Ascending aorta (tissue), 2 donors: ENCODE data around the gene OSBPL6. TPM values are rescaled to one million over a fixed set of nuclear protein-coding genes. Genes with fewer than 3 reads are reported as not detected.

Source experiments
- DNase-seq, 2 donors: peaks; one replicate each; pipeline ENCODE4 v3.0.0-alpha.2; 2019; ENCODE audit warnings: low spot score in 2 of 2
- H3K27ac ChIP-seq, 2 donors: fragments of 200-600 bp; sonication (generic); one replicate each; pipeline ENCODE4 v1.5.1; 2016 to 2017; ENCODE audit warnings: mild to moderate bottlenecking in 1 of 2
- H3K27me3 ChIP-seq: fragments of 200-600 bp; sonication (generic); one replicate; pipeline ENCODE4 v1.5.1; 2017
- H3K36me3 ChIP-seq, 2 donors: fragments of 200-600 bp; sonication (generic); one replicate each; pipeline ENCODE4 v1.5.1; 2016
- H3K4me1 ChIP-seq, 2 donors: fragments of 200-600 bp; sonication (generic); one replicate each; pipeline ENCODE4 v1.5.1; 2016 to 2017; ENCODE audit warnings: mild to moderate bottlenecking in 1 of 2
- H3K4me3 ChIP-seq, 2 donors: fragments of 200-600 bp; sonication (generic); one replicate each; pipeline ENCODE4 v1.5.1; 2016 to 2017; ENCODE audit warnings: mild to moderate bottlenecking in 1 of 2
- H3K9me3 ChIP-seq, 2 donors: fragments of 200-600 bp; sonication (generic); one replicate each; pipeline ENCODE4 v1.5.1; 2016
- intact Hi-C: fragments of 100-400 bp; cut with DNase I; formaldehyde crosslinking; loops from one replicate; pipeline ENCODE4 v1.15.1; 2023
- total RNA-seq: library from RNA; depleted of rRNA; stranded (reverse); fragments of >200 nt; gene quantifications from one replicate; pipeline ENCODE4 v1.1.0, GENCODE V29; 2016
- TF ChIP-seq, protein P1 (sequence below), 3 experiments: fragments of 200-600 bp in 2 of 3; fragments of 450-650 bp in 1 of 3; sonication (generic) in 2 of 3; IDR thresholded peaks; one replicate each; pipeline ENCODE4 v1.5.1; 2016 to 2019; ENCODE audit warnings: antibody characterized with exemption in 3 of 3, mild to moderate bottlenecking in 1 of 3, moderate library complexity in 1 of 3

Gene OSBPL6
- total RNA-seq, 1 donor from 2014 or later, result 1.4 TPM

DNA sequence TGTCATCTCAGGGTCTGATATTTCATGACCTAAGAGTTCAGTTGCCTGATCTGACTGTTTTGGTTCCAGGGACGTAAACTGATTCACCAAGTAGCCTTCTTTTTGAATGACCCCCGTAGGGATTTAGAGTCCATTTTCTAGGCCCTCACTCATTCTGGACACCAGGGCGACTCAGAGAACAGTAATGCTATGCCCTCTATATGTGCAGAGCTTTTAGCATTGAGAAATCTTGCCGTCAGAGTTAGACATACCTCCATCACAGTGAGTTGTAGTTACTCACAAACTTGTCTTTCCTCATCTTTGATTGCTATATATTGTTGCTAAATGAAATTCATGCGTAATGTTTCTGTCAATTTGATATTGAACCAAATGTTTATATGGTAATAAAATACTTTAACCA is 92.3 kb downstream of the OSBPL6 start:
- no peaks in the 10 kb centered on the region for H3K27me3 ChIP-seq
- TF ChIP-seq, protein P1, sequence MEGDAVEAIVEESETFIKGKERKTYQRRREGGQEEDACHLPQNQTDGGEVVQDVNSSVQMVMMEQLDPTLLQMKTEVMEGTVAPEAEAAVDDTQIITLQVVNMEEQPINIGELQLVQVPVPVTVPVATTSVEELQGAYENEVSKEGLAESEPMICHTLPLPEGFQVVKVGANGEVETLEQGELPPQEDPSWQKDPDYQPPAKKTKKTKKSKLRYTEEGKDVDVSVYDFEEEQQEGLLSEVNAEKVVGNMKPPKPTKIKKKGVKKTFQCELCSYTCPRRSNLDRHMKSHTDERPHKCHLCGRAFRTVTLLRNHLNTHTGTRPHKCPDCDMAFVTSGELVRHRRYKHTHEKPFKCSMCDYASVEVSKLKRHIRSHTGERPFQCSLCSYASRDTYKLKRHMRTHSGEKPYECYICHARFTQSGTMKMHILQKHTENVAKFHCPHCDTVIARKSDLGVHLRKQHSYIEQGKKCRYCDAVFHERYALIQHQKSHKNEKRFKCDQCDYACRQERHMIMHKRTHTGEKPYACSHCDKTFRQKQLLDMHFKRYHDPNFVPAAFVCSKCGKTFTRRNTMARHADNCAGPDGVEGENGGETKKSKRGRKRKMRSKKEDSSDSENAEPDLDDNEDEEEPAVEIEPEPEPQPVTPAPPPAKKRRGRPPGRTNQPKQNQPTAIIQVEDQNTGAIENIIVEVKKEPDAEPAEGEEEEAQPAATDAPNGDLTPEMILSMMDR (IDR thresholded peaks at IDR 0.05), result no peak
- no peaks in the 10 kb centered on the region for H3K9me3 ChIP-seq
- DNase-seq, result no peak
- intact Hi-C loops, result no loop called here
- no peak overlapping the region for H3K4me3 ChIP-seq
- H3K4me1 ChIP-seq, result no peaks in the 10 kb centered on the region
- no peak overlapping the region for H3K27ac ChIP-seq
- H3K36me3 ChIP-seq, result no peaks in the 10 kb centered on the region

DNA sequence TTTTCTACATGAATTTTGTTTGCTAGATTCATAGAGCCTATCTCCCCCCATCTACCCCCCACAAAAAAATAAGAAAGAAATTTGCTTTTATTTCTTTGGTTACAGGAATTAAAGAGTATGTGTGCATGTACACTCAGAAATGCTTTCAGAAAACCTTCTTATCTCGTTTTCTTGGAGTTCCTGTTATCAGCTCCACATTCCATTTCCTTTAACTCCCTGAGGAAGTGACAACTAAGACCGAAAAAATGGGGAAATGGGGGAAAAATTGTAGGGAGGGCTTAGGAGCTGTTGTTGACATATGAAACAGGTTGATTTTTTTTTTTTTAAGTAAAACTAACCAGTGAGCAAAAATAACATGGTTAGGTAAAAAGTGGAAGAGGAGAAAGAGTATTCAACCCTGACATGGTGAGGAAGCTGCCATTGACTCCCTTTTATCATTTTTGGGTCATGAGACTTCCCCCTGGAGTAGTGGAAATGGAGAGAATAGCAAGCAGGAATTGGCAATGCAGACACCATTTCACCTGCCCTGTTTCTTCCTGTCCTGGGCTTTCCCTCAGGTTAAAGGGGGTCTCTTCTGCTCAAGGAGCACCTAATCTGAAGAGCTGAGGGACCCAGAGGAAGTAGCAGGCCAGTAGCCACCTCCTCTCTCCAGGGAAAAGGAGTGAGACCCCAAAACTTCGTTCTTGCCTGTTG is 93.5 kb downstream of the OSBPL6 start:
- Histone ChIP-seq H3K36me3 (no peaks in the 10 kb centered on the region), H3K4me3 (no peak overlapping the region), H3K27ac (no peak overlapping the region), H3K4me1 (no peaks in the 10 kb centered on the region), H3K27me3 (no peaks in the 10 kb centered on the region), H3K9me3 (no peaks in the 10 kb centered on the region)
- DNase-seq, result no peak
- TF ChIP-seq, protein P1 (IDR thresholded peaks at IDR 0.05), result no peak
- intact Hi-C loops, result no loop called here

DNA sequence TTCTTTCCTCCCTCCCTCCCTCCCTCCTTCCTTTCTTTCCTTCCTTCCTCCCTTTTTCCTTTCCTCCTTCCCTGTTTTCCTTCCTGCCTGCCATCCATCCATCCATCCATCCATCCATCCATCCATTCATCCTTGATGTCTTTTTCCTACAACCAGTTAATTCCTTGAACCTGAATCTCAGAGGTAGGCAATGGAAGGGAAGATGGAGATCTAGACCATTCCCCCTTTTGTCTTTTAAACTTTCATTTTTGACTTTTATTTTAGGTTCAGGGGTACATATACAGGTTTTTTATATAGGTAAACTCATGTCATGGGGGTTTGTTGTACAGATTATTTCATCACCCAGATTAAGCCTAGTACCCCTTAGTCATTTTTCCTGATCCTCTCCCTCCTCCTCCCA is 97.4 kb downstream of the OSBPL6 start:
- no peaks in the 10 kb centered on the region for H3K27me3 ChIP-seq
- no peaks in the 10 kb centered on the region for H3K9me3 ChIP-seq
- no peak for DNase-seq
- H3K4me3 ChIP-seq, result no peak overlapping the region
- H3K4me1 ChIP-seq, result no peaks in the 10 kb centered on the region
- TF ChIP-seq, protein P1 (IDR thresholded peaks at IDR 0.05), result no peak
- intact Hi-C loops, result no loop called here
- H3K36me3 ChIP-seq, result no peaks in the 10 kb centered on the region
- no peak overlapping the region for H3K27ac ChIP-seq

DNA sequence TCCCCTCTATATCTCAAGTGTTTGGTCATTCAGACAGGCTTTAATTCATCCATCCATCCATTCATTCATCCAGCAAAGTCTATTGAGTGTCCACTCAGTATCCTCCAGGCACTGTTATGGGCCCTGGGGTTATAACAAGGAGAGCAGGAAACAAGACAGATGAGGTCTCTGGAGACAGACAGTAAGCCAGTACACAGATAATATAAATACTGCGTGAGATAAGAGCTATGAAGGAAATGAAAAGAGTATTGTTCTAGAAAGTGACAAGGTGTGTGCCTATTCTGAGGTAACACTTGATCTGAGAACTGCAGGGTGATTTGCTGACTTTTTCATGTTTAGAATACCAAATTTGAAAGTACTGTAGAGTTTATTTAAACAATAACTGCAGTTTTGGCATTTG is 98.3 kb downstream of the OSBPL6 start:
- H3K27ac ChIP-seq, result no peak overlapping the region
- no peak overlapping the region for H3K4me3 ChIP-seq
- no peaks in the 10 kb centered on the region for H3K4me1 ChIP-seq
- intact Hi-C loops, result no loop called here
- DNase-seq, result no peak
- TF ChIP-seq, protein P1 (IDR thresholded peaks at IDR 0.05), result no peak
- H3K27me3 ChIP-seq, result no peaks in the 10 kb centered on the region
- H3K9me3 ChIP-seq, result no peaks in the 10 kb centered on the region
- H3K36me3 ChIP-seq, result no peaks in the 10 kb centered on the region

DNA sequence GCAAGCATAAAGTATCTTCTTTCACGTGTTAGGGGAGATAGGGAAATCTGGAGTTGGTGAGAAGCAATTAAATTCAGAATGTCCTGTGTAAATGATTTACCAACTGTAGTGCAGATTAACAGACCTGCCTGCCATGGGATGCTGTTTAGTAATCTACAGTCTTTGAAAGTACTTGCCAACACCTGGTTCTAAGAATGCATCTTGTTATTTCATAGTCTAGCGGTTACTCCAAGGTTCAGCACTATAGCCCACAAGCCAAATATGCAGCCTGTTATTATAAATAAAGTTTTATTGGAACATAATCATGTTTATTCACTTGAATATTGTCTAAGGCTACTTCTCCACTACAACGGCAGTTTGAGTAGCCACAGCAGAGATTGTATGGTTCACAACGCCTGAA is 100.8 kb downstream of the OSBPL6 start:
- DNase-seq, result no peak

More for the DNA sequence above, 100.8 kb downstream of the OSBPL6 start:
- no peak overlapping the region for H3K27ac ChIP-seq
- H3K9me3 ChIP-seq, result no peaks in the 10 kb centered on the region
- H3K4me1 ChIP-seq, result peaks cover 4% of the 10 kb centered on the region in 2 donors
- TF ChIP-seq, protein P1 (IDR thresholded peaks at IDR 0.05), result no peak
- H3K4me3 ChIP-seq, result no peak overlapping the region
- H3K36me3 ChIP-seq, result no peaks in the 10 kb centered on the region
- H3K27me3 ChIP-seq, result no peaks in the 10 kb centered on the region
- intact Hi-C loops, result loop anchor here (5.0 kb wide), 1 partner anchor 157 kb away; the partner anchor contains the start of genes PJVK and PRKRA
